Endothelial cell of umbilical vein (primary cell): ENCODE results near the gene SPON1.

Source experiments
- EZH2 ChIP-seq: IDR thresholded peaks from 2 replicates; pipeline ENCODE4 v1.6.1; 2012; ENCODE audit warnings: borderline replicate concordance, low read depth, mild to moderate bottlenecking, moderate library complexity, low read length, inconsistent platforms; ENCODE audit not compliant: severe bottlenecking
- JUN ChIP-seq: IDR thresholded peaks from 2 replicates; pipeline ENCODE4 v1.6.1; 2011; ENCODE audit warnings: borderline replicate concordance, low read depth; ENCODE audit not compliant: insufficient read length, insufficient read depth
- TF ChIP-seq, protein P1 (sequence below), 2 donors: IDR thresholded peaks; 1 replicate in 1 of 2; 2 replicates in 1 of 2; pipeline ENCODE4 v1.5.1; 2011; ENCODE audit warnings: low read length in 2 of 2, mild to moderate bottlenecking in 2 of 2, moderate library complexity in 2 of 2, control low read depth in 1 of 2, inconsistent platforms in 1 of 2, low read depth in 1 of 2; ENCODE audit not compliant: insufficient read depth in 1 of 2; ENCODE audit errors: extremely low read depth in 1 of 2
- TF ChIP-seq, protein P2 (sequence below): IDR thresholded peaks from 2 replicates; pipeline ENCODE4 v1.6.1; 2011; ENCODE audit not compliant: insufficient read depth, insufficient read length

GRCh38 chr11:14110629-14111028 is 148.1 kb downstream of the SPON1 start:
- TF ChIP-seq, protein P1, sequence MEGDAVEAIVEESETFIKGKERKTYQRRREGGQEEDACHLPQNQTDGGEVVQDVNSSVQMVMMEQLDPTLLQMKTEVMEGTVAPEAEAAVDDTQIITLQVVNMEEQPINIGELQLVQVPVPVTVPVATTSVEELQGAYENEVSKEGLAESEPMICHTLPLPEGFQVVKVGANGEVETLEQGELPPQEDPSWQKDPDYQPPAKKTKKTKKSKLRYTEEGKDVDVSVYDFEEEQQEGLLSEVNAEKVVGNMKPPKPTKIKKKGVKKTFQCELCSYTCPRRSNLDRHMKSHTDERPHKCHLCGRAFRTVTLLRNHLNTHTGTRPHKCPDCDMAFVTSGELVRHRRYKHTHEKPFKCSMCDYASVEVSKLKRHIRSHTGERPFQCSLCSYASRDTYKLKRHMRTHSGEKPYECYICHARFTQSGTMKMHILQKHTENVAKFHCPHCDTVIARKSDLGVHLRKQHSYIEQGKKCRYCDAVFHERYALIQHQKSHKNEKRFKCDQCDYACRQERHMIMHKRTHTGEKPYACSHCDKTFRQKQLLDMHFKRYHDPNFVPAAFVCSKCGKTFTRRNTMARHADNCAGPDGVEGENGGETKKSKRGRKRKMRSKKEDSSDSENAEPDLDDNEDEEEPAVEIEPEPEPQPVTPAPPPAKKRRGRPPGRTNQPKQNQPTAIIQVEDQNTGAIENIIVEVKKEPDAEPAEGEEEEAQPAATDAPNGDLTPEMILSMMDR (IDR thresholded peaks at IDR 0.05; ENCODE audit: extremely low read depth in 1 of 2, insufficient read depth in 1 of 2, low read depth in 1 of 2, low read length in 2 of 2) = no peak
- TF ChIP-seq, protein P2, sequence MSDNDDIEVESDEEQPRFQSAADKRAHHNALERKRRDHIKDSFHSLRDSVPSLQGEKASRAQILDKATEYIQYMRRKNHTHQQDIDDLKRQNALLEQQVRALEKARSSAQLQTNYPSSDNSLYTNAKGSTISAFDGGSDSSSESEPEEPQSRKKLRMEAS = no peak
- TF ChIP-seq JUN = no peak
- no peak for TF ChIP-seq EZH2
